Measurements from ENCODE around the gene CD53. TPM values are rescaled to one million over a fixed set of nuclear protein-coding genes. Genes with fewer than 3 reads are reported as not detected.

CD53 gene
- total RNA-seq, 1 donor: not detected

DNA sequence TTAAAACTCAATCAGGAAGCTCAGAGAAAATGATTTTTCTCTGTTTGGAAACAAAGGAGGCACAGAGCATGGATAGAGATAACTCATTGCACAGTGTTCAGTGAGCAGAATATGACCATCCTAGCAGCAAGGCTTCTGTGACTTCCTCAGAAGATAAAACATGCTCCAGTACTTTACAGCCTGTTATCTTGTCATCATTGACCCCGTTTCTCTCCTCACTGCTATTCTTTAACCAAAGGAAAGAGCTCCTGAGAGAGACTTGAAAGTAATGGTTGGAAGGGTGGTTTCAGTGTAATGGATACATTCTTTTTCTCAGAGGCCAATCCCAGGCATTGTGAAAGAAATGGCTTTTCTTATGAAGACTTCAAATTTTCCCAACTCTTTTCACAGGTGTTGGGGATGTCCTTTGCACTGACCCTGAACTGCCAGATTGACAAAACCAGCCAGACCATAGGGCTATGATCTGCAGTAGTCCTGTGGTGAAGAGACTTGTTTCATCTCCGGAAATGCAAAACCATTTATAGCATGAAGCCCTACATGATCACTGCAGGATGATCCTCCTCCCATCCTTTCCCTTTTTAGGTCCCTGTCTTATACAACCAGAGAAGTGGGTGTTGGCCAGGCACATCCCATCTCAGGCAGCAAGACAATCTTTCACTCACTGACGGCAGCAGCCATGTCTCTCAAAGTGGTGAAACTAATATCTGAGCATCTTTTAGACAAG lies 25.9 kb downstream of the CD53 start:
- no peak for DNase-seq (ENCODE audit: low read depth)
- H3K4me3 ChIP-seq (ENCODE audit: low read depth, low read length): no peak overlapping the region
- TF ChIP-seq, protein P1, sequence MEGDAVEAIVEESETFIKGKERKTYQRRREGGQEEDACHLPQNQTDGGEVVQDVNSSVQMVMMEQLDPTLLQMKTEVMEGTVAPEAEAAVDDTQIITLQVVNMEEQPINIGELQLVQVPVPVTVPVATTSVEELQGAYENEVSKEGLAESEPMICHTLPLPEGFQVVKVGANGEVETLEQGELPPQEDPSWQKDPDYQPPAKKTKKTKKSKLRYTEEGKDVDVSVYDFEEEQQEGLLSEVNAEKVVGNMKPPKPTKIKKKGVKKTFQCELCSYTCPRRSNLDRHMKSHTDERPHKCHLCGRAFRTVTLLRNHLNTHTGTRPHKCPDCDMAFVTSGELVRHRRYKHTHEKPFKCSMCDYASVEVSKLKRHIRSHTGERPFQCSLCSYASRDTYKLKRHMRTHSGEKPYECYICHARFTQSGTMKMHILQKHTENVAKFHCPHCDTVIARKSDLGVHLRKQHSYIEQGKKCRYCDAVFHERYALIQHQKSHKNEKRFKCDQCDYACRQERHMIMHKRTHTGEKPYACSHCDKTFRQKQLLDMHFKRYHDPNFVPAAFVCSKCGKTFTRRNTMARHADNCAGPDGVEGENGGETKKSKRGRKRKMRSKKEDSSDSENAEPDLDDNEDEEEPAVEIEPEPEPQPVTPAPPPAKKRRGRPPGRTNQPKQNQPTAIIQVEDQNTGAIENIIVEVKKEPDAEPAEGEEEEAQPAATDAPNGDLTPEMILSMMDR (IDR thresholded peaks at IDR 0.05; ENCODE audit: insufficient read depth, low read depth, low read length): no peak

DNA sequence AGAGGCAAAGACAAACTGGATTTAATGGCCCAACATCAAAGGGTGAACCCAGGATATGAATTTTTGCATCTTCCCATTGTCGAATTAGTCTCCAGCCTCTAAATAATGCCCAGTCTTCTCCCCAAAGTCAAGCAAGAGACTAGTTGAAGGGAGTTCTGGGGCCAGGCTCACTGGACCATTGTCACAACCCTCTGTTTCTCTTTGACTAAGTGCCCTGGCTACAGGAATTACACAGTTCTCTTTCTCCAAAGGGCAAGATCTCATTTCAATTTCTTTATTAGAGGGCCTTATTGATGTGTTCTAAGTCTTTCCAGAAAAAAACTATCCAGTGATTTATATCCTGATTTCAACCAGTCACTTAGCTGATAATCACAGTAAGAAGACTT lies 26.5 kb downstream of the CD53 start:
- TF ChIP-seq, protein P1 (IDR thresholded peaks at IDR 0.05; ENCODE audit: insufficient read depth, low read depth, low read length): no peak
- no peak for DNase-seq (ENCODE audit: low read depth)
- no peak overlapping the region for H3K4me3 ChIP-seq (ENCODE audit: low read depth, low read length)

DNA sequence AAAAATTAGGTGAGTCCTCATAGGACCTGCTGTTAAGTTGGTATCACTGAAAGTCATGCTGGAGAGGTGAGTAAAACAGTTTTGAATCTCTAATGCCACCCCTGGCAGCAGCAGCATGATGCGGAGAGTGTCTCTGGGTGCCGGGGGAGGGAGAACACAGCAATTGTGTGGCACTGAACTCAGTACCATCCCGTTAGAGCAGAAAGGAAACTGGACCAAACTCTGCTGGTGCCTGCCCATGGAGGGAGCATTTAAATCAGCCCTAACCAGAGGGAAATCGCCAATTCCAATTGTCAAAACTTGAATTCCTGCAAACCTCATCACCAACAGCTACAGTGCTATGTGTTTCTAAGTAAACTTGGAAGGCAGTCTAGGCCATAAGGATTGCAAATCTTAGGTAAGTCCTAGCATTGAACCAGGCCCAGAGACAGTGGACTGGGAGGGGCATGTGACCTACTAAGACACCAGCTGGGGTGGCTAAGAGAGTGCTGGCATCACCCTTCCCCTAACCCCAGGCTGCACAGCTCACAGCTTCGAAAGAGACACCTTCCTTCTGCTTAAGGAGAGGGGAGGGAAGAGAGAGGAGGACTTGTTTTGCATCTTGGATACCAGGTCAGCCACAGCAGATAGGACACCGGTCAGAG lies 30.0 kb downstream of the CD53 start:
- TF ChIP-seq, protein P1 (IDR thresholded peaks at IDR 0.05; ENCODE audit: insufficient read depth, low read depth, low read length): no peak
- no peak for DNase-seq (ENCODE audit: low read depth)
- no peak overlapping the region for H3K4me3 ChIP-seq (ENCODE audit: low read depth, low read length)

DNA sequence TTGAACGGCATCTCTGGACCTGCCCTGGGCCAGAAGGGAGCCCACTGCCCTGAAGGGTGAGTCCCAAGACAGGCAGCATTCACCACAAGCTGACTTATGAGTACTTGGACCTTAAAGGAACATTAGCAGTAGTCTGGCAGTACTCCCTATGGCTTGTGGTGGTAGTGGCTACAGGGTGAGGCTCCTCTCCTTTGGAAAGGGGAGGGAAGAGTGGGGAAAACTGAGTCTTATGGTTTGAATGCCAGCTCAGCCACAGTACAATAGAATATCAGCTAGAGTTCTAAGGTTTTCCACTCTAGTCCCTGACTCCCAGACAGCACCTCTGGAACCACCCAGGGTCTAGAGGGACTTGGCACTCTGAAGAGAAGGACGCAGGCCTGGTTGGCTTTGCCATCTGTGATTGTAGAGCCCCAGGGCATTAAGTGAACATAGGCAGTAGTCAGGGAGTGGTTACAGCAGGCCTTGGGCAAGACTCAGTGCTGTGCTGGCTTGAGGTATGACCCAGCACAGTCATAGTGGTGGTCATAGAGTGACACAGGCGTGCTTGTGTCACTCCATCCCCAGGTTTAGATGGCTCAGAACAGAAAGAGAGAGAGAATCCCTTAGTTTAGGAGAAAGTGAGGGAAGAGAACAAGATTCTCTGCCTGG lies 31.0 kb downstream of the CD53 start:
- TF ChIP-seq, protein P1 (IDR thresholded peaks at IDR 0.05; ENCODE audit: insufficient read depth, low read depth, low read length): no peak
- no peak overlapping the region for H3K4me3 ChIP-seq (ENCODE audit: low read depth, low read length)
- DNase-seq (ENCODE audit: low read depth): no peak

DNA sequence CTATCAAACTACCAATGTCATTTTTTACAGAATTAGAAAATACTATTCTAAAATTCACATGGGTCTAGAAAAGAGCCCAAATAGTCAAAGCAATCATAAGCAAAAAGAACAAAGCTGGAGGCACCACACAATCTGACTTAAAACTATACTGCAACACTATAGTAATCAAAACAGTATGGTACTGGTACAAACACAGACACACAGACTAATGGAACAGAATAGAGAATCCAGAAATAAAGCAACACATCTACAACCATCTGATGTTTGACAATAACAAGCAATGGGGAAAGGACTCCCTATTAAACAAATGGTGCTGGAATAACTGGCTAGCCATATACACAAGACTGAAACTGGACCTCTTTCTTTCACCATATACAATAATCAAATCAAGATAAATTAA lies 39.8 kb downstream of the CD53 start:
- H3K4me3 ChIP-seq (ENCODE audit: low read depth, low read length): no peak overlapping the region
- no peak for DNase-seq (ENCODE audit: low read depth)
- TF ChIP-seq, protein P1 (IDR thresholded peaks at IDR 0.05; ENCODE audit: insufficient read depth, low read depth, low read length): no peak

DNA sequence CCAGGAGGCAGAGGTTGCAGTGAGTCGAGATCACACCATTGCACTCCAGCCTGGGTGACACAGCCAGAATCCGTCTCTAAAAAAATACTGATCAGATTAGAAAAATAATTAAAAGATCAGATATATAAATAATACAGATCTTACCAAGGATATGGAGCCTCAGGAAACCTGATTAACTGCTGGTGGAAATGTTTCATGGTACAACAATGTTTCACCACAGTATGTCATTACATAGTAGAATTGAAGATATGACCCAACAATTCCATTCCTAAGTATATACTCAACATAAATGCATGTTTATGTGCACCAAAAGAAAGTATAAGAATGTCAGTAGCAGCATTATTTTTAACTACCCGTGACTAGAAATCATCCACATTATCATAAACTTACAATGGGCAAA lies 41.7 kb downstream of the CD53 start:
- no peak overlapping the region for H3K4me3 ChIP-seq (ENCODE audit: low read depth, low read length)
- TF ChIP-seq, protein P1 (IDR thresholded peaks at IDR 0.05; ENCODE audit: insufficient read depth, low read depth, low read length): no peak
- DNase-seq (ENCODE audit: low read depth): no peak
